ENCODE data around the gene RPTOR. TPM values are rescaled to one million over a fixed set of nuclear protein-coding genes. Genes with fewer than 3 reads are reported as not detected.

The RPTOR gene
- total RNA-seq, 1 donor from 2014 or later: 32.0 TPM

GRCh38 chr17:80906364-80907259 lies 362.0 kb downstream of the RPTOR start:
- H3K4me2 ChIP-seq (ENCODE audit: low read length): no peak overlapping the region
- H3K27me3 Mint-ChIP-seq (ENCODE audit: low read depth, unreplicated experiment): no peaks in the 10 kb centered on the region
- H3K27me3 ChIP-seq (ENCODE audit: insufficient read depth, low read length): no peaks in the 10 kb centered on the region
- no peak overlapping the region for H3K4me3 ChIP-seq (ENCODE audit: insufficient read depth, low read depth, low read length)
- no peak for FAIRE-seq
- H4K20me1 ChIP-seq (ENCODE audit: insufficient read depth, low read length): no peaks in the 10 kb centered on the region
- no peaks in the 10 kb centered on the region for H3K9me3 Mint-ChIP-seq (ENCODE audit: unreplicated experiment)
- TF ChIP-seq CTCF (IDR thresholded peaks at IDR 0.05; ENCODE audit: insufficient read depth, low read depth, low read length): no peak
- TF ChIP-seq EZH2 (IDR thresholded peaks at IDR 0.05; ENCODE audit: insufficient read depth, low read length): no peak
- no peak overlapping the region for H3K27ac Mint-ChIP-seq (ENCODE audit: unreplicated experiment)
- no peak for DNase-seq (ENCODE audit: low read depth)
- H3K36me3 ChIP-seq (ENCODE audit: insufficient read depth, low read length): no peaks in the 10 kb centered on the region
- H3K27ac ChIP-seq (ENCODE audit: low read depth, low read length): no peak overlapping the region
- no peak overlapping the region for H3K9ac ChIP-seq (ENCODE audit: low read length)
- H3K9me3 ChIP-seq (ENCODE audit: insufficient read depth, low read depth, low read length): no peaks in the 10 kb centered on the region
- peaks cover 23% of the 10 kb centered on the region for H3K36me3 Mint-ChIP-seq (ENCODE audit: low read depth, unreplicated experiment)
- H3K4me3 Mint-ChIP-seq (ENCODE audit: unreplicated experiment): no peak overlapping the region
- H2AFZ ChIP-seq (ENCODE audit: low read depth, low read length): no peak overlapping the region
- H3K4me1 ChIP-seq (ENCODE audit: insufficient read depth, low read length): no peaks in the 10 kb centered on the region
- H3K79me2 ChIP-seq (ENCODE audit: insufficient read depth, low read length): no peaks in the 10 kb centered on the region
- no peaks in the 10 kb centered on the region for H3K4me1 Mint-ChIP-seq (ENCODE audit: low read depth, unreplicated experiment)

- Mint-ChIP-seq H3K9me3 (ENCODE audit: unreplicated experiment) (no peaks in the 10 kb centered on the region), H3K36me3 (ENCODE audit: low read depth, unreplicated experiment) (peaks cover 21% of the 10 kb centered on the region), H3K4me3 (ENCODE audit: unreplicated experiment) (no peak overlapping the region), H3K4me1 (ENCODE audit: low read depth, unreplicated experiment) (no peaks in the 10 kb centered on the region), H3K27ac (ENCODE audit: unreplicated experiment) (no peak overlapping the region), H3K27me3 (ENCODE audit: low read depth, unreplicated experiment) (no peaks in the 10 kb centered on the region)
- Histone ChIP-seq H3K4me3 (ENCODE audit: insufficient read depth, low read depth, low read length) (no peak overlapping the region), H3K4me1 (ENCODE audit: insufficient read depth, low read length) (no peaks in the 10 kb centered on the region), H3K9me3 (ENCODE audit: insufficient read depth, low read depth, low read length) (no peaks in the 10 kb centered on the region), H2AFZ (ENCODE audit: low read depth, low read length) (no peak overlapping the region), H3K9ac (ENCODE audit: low read length) (no peak overlapping the region), H3K79me2 (ENCODE audit: insufficient read depth, low read length) (no peaks in the 10 kb centered on the region), H4K20me1 (ENCODE audit: insufficient read depth, low read length) (no peaks in the 10 kb centered on the region), H3K36me3 (ENCODE audit: insufficient read depth, low read length) (no peaks in the 10 kb centered on the region), H3K27ac (ENCODE audit: low read depth, low read length) (no peak overlapping the region), H3K27me3 (ENCODE audit: insufficient read depth, low read length) (no peaks in the 10 kb centered on the region), H3K4me2 (ENCODE audit: low read length) (no peak overlapping the region)
- no peak for TF ChIP-seq EZH2 (IDR thresholded peaks at IDR 0.05; ENCODE audit: insufficient read depth, low read length)
- TF ChIP-seq CTCF (IDR thresholded peaks at IDR 0.05; ENCODE audit: insufficient read depth, low read depth, low read length): no peak
- no peak for DNase-seq (ENCODE audit: low read depth)
- FAIRE-seq: no peak
Measured at GRCh38 chr17:80907281-80907680, 362.6 kb downstream of the RPTOR start.

- Histone ChIP-seq H3K9ac (ENCODE audit: low read length) (no peak overlapping the region), H3K27me3 (ENCODE audit: insufficient read depth, low read length) (no peaks in the 10 kb centered on the region), H3K4me3 (ENCODE audit: insufficient read depth, low read depth, low read length) (no peak overlapping the region), H3K79me2 (ENCODE audit: insufficient read depth, low read length) (no peaks in the 10 kb centered on the region), H3K27ac (ENCODE audit: low read depth, low read length) (no peak overlapping the region), H3K9me3 (ENCODE audit: insufficient read depth, low read depth, low read length) (no peaks in the 10 kb centered on the region), H4K20me1 (ENCODE audit: insufficient read depth, low read length) (no peaks in the 10 kb centered on the region), H3K36me3 (ENCODE audit: insufficient read depth, low read length) (peaks cover 4% of the 10 kb centered on the region), H2AFZ (ENCODE audit: low read depth, low read length) (no peak overlapping the region), H3K4me2 (ENCODE audit: low read length) (no peak overlapping the region), H3K4me1 (ENCODE audit: insufficient read depth, low read length) (no peaks in the 10 kb centered on the region)
- no peaks in the 10 kb centered on the region for H3K9me3 Mint-ChIP-seq (ENCODE audit: unreplicated experiment)
- H3K36me3 Mint-ChIP-seq (ENCODE audit: low read depth, unreplicated experiment): peaks cover 26% of the 10 kb centered on the region
- DNase-seq (ENCODE audit: low read depth) (no peak), FAIRE-seq (no peak)
- H3K4me3 Mint-ChIP-seq (ENCODE audit: unreplicated experiment): no peak overlapping the region
- no peak for TF ChIP-seq EZH2 (IDR thresholded peaks at IDR 0.05; ENCODE audit: insufficient read depth, low read length)
- TF ChIP-seq CTCF (IDR thresholded peaks at IDR 0.05; ENCODE audit: insufficient read depth, low read depth, low read length): no peak
- no peak overlapping the region for H3K27ac Mint-ChIP-seq (ENCODE audit: unreplicated experiment)
- H3K27me3 Mint-ChIP-seq (ENCODE audit: low read depth, unreplicated experiment): no peaks in the 10 kb centered on the region
- no peaks in the 10 kb centered on the region for H3K4me1 Mint-ChIP-seq (ENCODE audit: low read depth, unreplicated experiment)
Measured at GRCh38 chr17:80908211-80908610, 363.6 kb downstream of the RPTOR start.
